Daoy (cell line): Measurements from ENCODE around the gene SYT13. TPM values are rescaled to one million over a fixed set of nuclear protein-coding genes. Genes with fewer than 3 reads are reported as not detected.

Source experiments
- DNase-seq: peaks from one replicate; pipeline ENCODE4 v3.0.0-alpha.2; 2015; ENCODE audit warnings: low read depth
- total RNA-seq: library from RNA; depleted of rRNA; stranded (reverse); fragments of >200 nt; shearing (Covaris generic); gene quantifications from 2 replicates; pipeline ENCODE4 v1.2.3, GENCODE V29; 2014

The SYT13 gene
- total RNA-seq, 1 experiment from 2014 or later: 0.91 TPM

GRCh38 chr11:45305874-45306623 lies 19.9 kb upstream of the SYT13 start:
- DNase-seq: no peak

GRCh38 chr11:45304992-45305335 lies 18.8 kb upstream of the SYT13 start:
- no peak for DNase-seq

DNA sequence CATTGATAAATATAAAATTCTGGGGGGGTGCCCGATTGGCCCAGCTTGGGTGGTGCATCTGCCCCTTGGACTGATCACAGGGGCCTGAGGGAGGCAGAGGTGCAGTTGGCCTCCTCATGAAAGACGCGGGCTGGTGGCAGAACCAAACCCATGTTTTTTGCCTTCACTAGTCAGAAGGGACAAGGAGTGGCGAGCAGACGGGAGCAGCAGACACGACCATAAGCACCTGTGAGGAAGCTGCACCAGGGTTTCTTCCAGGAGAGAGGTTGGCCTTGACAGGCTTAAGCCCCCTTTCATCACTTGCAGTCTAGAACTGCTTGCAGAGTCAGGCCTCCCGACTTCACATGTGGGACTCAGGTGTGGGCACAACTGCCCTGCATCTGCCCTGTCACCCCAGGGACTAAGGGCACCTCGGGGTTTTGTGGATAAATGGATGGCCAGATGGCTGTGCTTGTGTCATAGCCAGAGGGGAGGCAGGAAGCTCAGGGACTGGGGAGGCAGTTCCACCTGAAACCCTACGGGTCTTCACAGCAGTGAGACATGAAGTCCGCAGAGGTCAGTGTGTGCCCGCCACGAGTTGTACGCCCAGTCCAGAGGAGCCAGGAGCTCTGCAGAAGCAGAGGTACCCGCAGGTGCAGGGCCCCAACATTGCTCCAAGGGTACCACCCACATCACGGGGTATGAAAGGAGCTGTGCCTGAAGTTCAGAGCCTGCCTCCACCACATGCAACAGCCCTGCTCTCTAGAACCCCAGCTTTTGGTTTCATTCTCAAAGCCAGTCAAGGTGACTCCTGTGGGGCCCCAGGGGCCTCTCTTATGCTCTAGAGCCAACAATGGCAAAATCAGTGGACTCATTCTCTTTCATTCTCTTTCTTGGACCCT lies 18.2 kb upstream of the SYT13 start:
- no peak for DNase-seq

DNA sequence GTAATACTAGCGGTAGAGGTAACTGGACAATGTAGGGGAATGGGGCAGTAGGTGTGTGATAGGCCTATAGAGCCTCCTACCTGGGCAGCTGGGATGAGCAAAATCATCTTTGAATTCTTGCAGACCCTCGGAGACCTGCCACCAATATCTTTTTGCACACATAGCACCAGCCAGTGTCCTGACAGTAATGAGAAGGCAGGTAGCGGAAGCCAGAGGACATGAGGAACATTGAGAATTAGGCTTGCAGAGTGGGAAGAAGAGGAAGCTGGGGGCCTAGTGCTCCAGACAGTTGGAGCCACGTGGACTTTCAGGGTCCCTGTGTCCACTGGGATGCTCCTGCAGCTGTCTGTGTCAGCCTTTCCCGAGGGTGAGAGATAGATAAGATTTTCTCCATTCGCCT lies 17.2 kb upstream of the SYT13 start:
- DNase-seq: no peak

DNA sequence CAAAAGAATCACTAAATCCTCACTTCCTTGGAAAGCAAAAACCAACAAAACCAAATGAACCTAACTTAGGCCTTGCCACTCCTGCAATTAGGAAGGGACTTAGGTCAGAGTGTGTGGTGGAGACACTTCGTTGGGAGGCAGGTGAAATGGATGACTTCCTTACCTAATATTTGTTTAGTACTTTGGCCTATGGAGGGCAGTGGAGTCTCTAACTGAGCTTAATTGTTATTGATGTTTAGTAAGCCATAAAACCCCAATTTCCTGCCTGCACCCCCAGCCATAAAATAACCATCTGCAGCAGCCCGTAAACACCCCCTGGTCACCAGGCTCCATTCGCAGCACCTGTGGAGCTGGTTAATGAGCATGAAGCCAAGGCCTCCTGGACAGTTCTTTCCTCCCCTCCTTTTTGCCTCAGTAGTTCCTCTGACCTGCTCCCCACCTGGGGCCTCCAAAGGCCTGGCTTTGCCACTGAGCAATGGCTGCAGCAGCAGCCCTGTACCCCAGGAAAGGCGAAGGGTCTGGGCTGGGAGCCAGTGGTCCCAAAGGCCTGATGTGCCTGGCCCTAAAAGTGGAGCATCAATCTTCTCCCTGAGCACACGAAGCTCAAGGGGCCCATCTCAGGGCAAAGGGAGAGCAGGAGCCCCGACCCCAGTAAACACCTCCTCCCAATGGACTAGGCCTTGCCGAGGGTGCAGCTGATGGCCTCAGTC lies 15.6 kb upstream of the SYT13 start:
- no peak for DNase-seq

- DNase-seq: no peak
These were observed 14.6 kb upstream of the SYT13 start for GRCh38 chr11:45300715-45301114.

- no peak for DNase-seq
These were observed 12.6 kb upstream of the SYT13 start for GRCh38 chr11:45298718-45299117.

DNA sequence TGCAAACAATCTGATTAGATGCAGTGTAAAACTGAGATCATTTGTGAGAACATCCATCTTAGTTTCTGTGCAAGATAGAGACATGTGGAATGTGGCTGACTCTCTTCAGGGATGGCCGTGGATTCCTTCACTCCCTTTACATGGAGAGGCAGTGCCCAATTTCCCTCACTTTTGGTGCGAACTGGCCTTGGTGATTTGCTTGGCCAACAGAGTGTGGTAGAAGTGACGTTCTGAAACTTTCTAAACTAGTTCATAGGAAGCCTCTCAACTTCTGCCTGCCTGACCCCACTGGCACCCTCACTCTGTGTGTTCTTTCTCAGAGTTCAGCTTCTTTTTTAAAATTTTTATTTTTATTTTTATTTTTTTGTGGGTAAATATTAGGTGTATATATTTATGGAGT lies 9.9 kb upstream of the SYT13 start:
- DNase-seq: no peak

- DNase-seq: no peak
These were observed 8.4 kb upstream of the SYT13 start for GRCh38 chr11:45294499-45294898.

GRCh38 chr11:45293566-45294192 lies 7.5 kb upstream of the SYT13 start:
- DNase-seq: peak; percentile 81

DNA sequence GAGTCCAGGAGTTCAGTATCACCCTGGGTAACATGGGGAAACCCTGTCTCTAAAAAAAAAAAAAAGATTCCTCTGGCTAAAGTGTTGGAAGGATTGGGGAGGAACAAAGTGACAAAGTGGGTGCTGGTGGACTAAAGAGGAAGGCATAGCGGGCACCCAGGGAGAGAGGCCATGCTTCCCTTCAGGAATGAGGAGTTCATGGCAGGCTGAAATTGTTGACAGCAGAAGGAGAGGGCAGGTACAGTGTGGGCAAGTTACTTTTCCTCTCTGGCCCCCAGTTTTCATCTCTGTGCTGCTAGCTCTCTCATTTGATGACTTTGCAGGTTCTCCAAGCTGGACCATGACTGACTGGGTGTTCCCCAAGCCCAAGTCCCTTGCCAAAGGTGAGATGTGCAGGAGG lies 4.4 kb upstream of the SYT13 start:
- no peak for DNase-seq

GRCh38 chr11:45289369-45289768 lies 3.2 kb upstream of the SYT13 start:
- peak; percentile 62 for DNase-seq

GRCh38 chr11:45288339-45288738 lies 2.2 kb upstream of the SYT13 start:
- DNase-seq: no peak

DNA sequence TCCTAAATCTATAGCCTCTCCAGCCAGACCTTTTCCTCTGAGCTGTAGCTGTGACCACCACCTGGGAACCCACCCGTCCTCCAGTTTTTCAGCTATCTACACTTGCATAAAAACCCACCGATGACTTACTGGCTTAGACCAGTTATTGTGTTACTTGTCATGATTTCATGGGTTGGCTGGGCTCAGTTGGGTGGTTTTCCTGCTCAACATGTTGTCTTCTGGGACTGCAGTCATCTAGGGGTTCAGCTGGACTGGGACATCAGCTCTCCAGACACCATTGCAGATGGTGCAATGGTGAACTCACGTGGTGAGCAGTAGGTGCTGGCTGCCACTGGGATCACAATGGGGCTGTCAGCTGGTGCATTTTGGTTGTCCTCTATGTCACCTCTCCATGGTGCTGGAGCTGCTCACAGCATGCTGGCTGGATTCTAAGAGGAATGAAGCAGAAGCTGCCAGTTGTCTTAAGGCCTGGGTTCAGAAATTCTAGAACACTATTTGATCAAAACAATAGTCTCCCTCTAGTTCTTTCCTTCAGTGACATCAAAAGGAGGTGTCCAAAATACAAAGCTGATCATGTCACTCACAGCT lies 1.3 kb upstream of the SYT13 start:
- DNase-seq: no peak

DNA sequence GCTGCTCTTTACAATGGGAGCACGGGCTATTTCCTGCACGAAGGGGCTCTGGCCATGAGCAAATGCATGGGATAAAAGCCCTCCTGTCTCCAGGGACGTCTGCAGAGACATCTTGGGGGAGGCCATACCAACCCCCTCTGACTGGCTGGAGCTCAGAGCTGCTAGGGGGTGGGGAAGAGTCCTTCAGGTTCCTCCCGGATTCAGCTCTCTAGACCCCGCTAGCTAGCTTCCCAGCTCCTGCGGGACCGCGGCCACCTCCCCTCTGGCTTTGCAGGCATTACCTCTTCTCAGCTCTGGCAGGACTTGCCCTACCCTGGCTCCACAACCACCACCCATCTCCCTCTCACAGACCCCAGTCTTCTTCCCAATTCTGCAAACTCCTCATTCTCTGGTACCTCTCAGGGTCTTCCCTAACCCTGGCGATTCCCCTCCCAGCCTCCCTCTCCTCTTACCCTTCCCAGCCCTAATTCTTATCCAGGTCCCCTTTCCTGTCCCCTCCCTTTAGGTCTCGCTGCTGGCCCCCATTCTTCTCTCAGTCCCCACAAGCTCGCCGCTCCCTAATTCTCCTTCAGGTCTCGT lies 802 bp downstream of the SYT13 start:
- no peak for DNase-seq

DNA sequence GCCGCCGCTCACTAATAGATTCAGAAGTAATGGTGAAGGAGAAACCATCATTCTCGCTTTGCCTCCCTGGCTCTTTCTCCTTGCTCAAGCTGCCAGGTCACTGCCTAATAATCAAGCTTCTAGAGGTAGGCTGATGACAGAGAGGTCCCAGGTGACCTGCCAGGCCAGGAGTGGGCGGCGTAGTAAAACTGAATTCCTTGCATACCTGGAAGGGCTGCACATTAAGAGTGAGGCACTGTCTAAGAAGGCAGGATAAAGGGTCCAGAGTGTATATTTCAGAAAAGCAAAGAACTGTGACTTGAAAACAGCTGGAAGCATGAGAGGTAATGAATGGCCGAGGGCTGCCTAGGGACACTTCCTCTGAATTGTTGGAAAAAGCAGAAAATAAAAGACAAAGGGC lies 4.1 kb downstream of the SYT13 start:
- no peak for DNase-seq

DNA sequence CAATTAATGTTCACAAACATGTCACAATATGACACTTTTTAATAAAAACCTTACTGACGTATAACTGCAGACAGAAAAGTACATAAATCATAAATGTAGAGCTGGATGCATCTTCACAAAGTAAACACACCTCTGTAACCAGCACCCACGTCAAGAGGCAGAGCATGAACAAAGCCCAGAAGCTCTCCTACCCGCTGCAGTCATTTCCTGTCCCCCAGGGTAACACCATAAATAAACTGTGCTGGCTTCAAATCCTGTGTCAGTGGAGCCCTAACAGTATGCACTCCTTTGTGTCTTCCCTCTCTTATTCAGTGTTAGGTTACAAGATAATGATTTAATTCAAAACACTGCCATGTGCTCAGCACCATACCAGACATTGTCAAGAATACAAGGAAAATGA lies 5.7 kb downstream of the SYT13 start:
- DNase-seq: peak; percentile 37

GRCh38 chr11:45279645-45280044 lies 6.5 kb downstream of the SYT13 start:
- no peak for DNase-seq

DNA sequence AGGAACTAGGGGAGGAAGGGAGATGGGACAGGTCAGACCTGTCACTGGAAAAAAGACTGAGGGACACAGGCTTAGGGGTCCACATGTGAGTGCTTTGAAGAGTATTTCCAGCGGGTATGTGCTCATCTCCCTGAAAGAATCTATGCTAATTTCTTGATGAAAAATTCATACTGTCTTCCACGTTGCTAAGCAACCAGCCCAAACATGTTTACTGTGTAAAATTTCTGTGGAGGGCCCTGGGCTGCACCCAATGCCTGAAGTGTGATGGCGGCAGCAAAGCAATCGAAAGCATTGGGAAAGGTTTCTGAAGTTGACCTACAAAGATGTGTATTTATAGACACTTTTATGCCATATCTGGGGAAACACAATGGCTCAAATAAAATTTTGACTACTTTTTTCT lies 7.4 kb downstream of the SYT13 start:
- DNase-seq: no peak

GRCh38 chr11:45275828-45276227 lies 10.3 kb downstream of the SYT13 start:
- DNase-seq: no peak

DNA sequence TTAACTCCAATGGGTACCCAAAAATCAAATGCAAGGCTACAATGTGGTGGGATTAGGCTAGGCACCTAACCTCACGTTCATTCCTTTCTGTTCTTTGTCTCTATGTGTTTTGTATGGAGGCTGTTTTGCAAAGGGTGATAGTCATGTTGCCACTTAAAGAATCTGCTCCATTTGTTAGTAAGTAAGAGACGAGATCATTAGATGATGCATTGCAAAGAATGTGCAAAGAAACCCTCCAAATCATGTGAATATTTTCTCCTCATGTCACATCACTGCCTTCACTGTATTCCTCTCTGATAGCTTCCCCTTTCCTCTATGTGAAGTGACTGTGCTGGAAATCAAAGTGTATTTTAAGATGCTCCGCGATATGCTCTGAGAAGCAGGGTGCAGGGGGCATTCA lies 11.9 kb downstream of the SYT13 start:
- no peak for DNase-seq
